ENCODE measurements around the gene ZNF19. TPM values are rescaled to one million over a fixed set of nuclear protein-coding genes. Genes with fewer than 3 reads are reported as not detected.

The ZNF19 gene
- total RNA-seq, 1 donor from 2014 or later, result not detected

DNA sequence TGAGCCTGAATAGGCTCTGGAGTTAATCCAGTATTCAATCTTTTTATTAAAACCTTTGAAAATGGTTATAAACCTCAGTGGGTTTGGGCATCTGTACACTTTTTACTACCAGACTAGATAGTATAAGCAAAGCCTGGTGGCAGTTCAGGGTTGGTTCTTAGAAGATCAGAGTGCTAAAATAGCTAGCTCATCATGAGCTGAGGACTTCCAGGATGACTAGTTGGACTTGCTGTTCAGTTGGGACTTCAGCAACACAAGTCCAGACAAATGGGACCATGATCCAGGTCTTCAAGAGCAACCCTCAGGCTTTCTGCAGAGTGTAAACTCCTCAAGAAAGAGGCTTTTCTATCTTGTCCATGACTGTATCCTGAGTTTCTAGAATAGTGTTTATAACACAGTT, 1.2 kb upstream of the ZNF19 start:
- DNase-seq (ENCODE audit: low spot score in 2 of 2), result no peak
- Histone ChIP-seq H3K27ac (no peak overlapping the region), H3K9me3 (no peaks in the 10 kb centered on the region), H3K36me3 (no peaks in the 10 kb centered on the region), H3K4me1 (no peaks in the 10 kb centered on the region), H3K27me3 (no peaks in the 10 kb centered on the region), H3K4me3 (no peak overlapping the region)
- TF ChIP-seq, protein P1, sequence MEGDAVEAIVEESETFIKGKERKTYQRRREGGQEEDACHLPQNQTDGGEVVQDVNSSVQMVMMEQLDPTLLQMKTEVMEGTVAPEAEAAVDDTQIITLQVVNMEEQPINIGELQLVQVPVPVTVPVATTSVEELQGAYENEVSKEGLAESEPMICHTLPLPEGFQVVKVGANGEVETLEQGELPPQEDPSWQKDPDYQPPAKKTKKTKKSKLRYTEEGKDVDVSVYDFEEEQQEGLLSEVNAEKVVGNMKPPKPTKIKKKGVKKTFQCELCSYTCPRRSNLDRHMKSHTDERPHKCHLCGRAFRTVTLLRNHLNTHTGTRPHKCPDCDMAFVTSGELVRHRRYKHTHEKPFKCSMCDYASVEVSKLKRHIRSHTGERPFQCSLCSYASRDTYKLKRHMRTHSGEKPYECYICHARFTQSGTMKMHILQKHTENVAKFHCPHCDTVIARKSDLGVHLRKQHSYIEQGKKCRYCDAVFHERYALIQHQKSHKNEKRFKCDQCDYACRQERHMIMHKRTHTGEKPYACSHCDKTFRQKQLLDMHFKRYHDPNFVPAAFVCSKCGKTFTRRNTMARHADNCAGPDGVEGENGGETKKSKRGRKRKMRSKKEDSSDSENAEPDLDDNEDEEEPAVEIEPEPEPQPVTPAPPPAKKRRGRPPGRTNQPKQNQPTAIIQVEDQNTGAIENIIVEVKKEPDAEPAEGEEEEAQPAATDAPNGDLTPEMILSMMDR (IDR thresholded peaks at IDR 0.05), result no peak
- intact Hi-C loops (cut with DNase I), result no loop called here

DNA sequence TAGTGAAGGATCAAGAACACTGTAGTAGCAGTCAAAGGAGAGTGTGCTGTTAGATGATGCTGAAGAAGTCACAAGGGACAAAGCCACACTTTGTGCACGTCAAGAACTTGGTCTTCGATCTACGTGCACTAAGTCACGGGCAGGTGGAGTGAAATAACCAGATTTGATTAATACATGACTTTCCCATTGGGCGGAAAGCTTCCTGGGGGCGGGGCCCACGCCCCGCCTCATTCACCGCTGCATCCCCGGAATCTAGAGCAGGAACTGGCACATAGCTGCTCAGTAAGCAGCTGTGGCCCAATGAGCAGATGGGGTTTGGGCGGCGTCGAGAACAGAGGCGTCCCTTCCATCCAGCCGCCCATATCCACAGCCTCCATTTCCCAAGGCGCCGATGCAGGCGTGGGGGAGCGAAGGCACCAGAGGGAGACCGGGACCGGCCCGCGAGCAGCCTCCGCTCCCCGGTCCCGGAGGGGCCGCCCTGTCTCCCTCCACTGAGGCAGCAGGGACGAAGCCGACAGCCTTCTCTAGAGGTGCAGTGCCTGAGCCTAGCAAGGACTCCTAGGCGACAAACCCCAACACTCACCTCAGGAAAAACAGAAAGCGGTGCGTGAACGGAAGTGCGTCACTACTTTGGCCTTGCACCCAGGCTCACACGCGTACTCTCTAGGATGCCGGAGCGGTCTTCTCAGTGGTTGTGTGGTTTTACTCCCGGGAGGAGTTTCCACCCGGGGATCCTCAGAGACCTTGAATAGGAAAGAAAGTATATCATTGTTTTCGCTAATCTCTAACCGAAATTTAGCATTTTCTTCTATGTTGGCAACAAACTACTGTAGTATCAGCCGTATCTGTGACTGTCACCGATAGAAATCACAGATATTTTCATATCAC, 4.9 kb downstream of the ZNF19 start:
- Histone ChIP-seq H3K36me3 (no peaks in the 10 kb centered on the region), H3K27me3 (no peaks in the 10 kb centered on the region), H3K27ac (peak overlapping the region; percentile 90 to 95), H3K9me3 (no peaks in the 10 kb centered on the region), H3K4me3 (peak overlapping the region; percentile 80 to 82), H3K4me1 (peaks cover 0 to 6% of the 10 kb centered on the region in 2 donors)
- peak; percentile 33 to 92 for DNase-seq (ENCODE audit: low spot score in 2 of 2)
- TF ChIP-seq, protein P1 (IDR thresholded peaks at IDR 0.05), result no peak
- intact Hi-C loops (cut with DNase I), result loop anchor here (1.0 kb wide), 2 partner anchors 22 to 609 kb away; partner anchors contain the start of genes DHX38, TXNL4B and ZNF23

DNA sequence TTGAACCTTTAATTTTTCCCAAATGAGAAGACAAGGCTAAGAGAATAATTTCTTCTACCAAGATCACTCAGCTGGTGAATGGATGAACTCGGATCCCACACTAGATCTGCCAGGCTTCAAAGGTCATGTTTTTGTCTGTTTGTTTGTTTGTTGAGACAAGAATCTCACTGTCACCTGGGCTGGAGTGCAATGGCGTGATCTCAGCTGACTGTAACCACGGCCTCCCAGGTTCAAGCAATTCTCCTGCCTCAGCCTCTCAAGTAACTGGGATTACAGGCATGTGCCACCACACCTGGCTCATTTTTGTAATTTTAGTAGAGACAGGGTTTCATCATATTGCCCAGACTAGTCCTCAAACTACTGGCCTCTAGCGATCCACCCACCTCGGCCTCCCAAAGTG, 6.6 kb downstream of the ZNF19 start:
- intact Hi-C loops (cut with DNase I), result no loop called here
- no peak overlapping the region for H3K27ac ChIP-seq
- no peaks in the 10 kb centered on the region for H3K27me3 ChIP-seq
- H3K4me1 ChIP-seq, result peaks cover 0 to 6% of the 10 kb centered on the region in 2 donors
- no peaks in the 10 kb centered on the region for H3K9me3 ChIP-seq
- TF ChIP-seq, protein P1 (IDR thresholded peaks at IDR 0.05), result no peak
- H3K4me3 ChIP-seq, result no peak overlapping the region
- H3K36me3 ChIP-seq, result peaks cover 8 to 13% of the 10 kb centered on the region in 2 donors
- DNase-seq (ENCODE audit: low spot score in 2 of 2), result no peak

DNA sequence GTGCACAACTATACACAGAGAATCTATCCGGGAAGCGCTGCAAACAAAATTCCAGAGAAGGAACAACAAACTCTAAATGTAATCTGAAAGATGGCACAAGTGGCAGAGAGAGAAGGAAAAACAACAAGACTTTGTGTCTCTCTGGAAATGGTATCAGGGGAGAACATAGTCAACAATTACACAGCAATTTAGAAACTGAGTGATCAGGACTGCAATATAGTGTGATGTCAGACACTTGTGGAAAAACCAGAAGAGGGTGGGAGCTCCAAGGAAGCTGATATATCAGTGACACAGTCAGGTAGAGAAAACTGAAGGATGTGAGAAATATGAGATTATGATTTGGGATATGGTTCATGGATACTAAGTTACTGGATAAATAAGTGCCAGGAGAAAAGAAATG, 8.2 kb downstream of the ZNF19 start:
- intact Hi-C loops (cut with DNase I), result no loop called here
- Histone ChIP-seq H3K9me3 (no peaks in the 10 kb centered on the region), H3K4me3 (no peak overlapping the region)

DNA sequence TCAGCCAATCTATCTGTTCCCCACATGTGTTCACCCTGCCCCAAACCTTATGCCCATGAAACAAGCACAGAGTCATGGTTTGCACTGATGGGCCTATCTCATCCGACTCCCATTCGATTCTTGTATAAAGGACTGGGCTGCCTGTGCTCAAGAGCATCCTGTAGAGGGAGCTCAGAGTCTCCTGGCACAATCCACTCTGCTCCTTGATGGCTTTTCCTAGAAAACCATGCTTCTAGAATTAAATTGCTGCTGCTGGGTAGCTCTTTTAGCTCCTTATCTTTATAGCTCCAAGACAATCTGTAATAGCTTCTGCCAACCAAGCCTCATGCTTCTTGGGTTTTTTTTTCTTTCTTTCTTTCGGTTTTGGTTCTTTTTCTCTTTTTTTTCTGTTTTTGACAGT, 9.7 kb downstream of the ZNF19 start:
- H3K36me3 ChIP-seq, result peaks cover 27 to 42% of the 10 kb centered on the region in 2 donors

More for the DNA sequence above, 8.2 kb downstream of the ZNF19 start:
- peaks cover 22 to 28% of the 10 kb centered on the region in 2 donors for H3K36me3 ChIP-seq
- TF ChIP-seq, protein P1 (IDR thresholded peaks at IDR 0.05), result no peak
- peaks cover 0 to 6% of the 10 kb centered on the region in 2 donors for H3K4me1 ChIP-seq
- DNase-seq (ENCODE audit: low spot score in 2 of 2), result no peak
- H3K27me3 ChIP-seq, result no peaks in the 10 kb centered on the region
- H3K27ac ChIP-seq, result no peak overlapping the region

More for the DNA sequence above, 9.7 kb downstream of the ZNF19 start:
- no peaks in the 10 kb centered on the region for H3K27me3 ChIP-seq
- intact Hi-C loops (cut with DNase I), result no loop called here
- no peaks in the 10 kb centered on the region for H3K9me3 ChIP-seq
- TF ChIP-seq, protein P1 (IDR thresholded peaks at IDR 0.05), result no peak
- peaks cover 0 to 3% of the 10 kb centered on the region in 2 donors for H3K4me1 ChIP-seq
- no peak for DNase-seq (ENCODE audit: low spot score in 2 of 2)
- H3K27ac ChIP-seq, result no peak overlapping the region
- no peak overlapping the region for H3K4me3 ChIP-seq
